Activated T-helper 1 cell treated with anti-CD3 and anti-CD28 coated beads, Interleukin-12 subunit alpha, Interleukin-12 subunit beta, Interleukin-2, Interleukin-4 antibody, amounts not matched to agents 30 ng/mL and 10 ng/mL and 1 ng/mL, durations not matched to agents 14 hours and 24 hours and 36 hours (primary cell): Measurements from ENCODE around the gene OIP5. TPM values are rescaled to one million over a fixed set of nuclear protein-coding genes. Genes with fewer than 3 reads are reported as not detected.
"Not testable (repeated sequence)": the region's sequence is repeated elsewhere in the genome, so short reads cannot be mapped to it uniquely, and the experiment has no call there.

ENCODE experiments used
- DNase-seq: peaks from one replicate; pipeline ENCODE4 v3.0.0; 2021; ENCODE audit warnings: low spot score
- H3K27ac Mint-ChIP-seq: one replicate; pipeline ENCODE4 v1.8.0; 2021; ENCODE audit warnings: mild to moderate bottlenecking, mixed read lengths
- H3K27me3 Mint-ChIP-seq: one replicate; pipeline ENCODE4 v1.8.0; 2022; ENCODE audit warnings: mild to moderate bottlenecking, moderate library complexity, mixed read lengths; ENCODE audit not compliant: insufficient read depth
- H3K36me3 Mint-ChIP-seq: one replicate; pipeline ENCODE4 v1.8.0; 2021; ENCODE audit warnings: low read depth, mixed read lengths
- H3K4me1 Mint-ChIP-seq: one replicate; pipeline ENCODE4 v1.8.0; 2021; ENCODE audit warnings: low read depth, mixed read lengths
- H3K4me3 Mint-ChIP-seq: one replicate; pipeline ENCODE4 v1.8.0; 2021; ENCODE audit warnings: mild to moderate bottlenecking, moderate library complexity, mixed read lengths
- H3K9me3 Mint-ChIP-seq: one replicate; pipeline ENCODE4 v1.8.0; 2021; ENCODE audit warnings: mixed read lengths
- intact Hi-C: fragments of 100-400 bp; cut with micrococcal nuclease; formaldehyde crosslinking; loops from one replicate; pipeline ENCODE4 v1.15.1; 2024
- total RNA-seq: library from RNA; stranded (reverse); gene quantifications from 2 replicates; pipeline ENCODE4 v1.2.3, GENCODE V29; 2022

OIP5 gene
- total RNA-seq, 1 donor from 2014 or later: 17.6 TPM

DNA sequence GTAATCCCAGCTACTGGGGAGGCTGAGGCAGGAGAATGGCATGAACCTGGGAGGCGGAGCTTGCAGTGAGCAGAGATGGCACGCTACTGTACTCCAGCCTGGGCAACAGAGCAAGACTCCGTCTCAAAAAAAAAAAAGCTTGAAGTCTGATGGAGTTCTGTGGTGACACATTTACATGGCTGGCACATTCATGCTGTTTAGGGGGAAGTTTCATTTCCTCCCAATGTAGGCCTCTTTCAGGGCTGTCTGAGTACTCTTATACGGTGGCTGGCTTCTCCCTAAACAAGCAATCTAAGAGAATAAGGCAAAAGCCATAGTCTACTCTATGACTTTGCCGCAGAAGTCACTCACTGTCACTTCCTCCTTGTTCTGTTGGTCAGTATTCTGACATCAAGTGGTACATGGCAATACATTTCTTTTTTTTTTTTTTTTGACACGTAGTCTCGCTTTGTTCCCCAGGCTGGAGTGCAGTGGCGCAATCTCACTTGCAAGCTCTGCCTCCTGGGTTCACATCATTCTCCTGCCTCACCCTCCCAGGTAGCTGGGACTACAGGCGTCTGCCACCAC is 41.2 kb downstream of the OIP5 start:
- peaks cover 40% of the 10 kb centered on the region for H3K36me3 Mint-ChIP-seq
- H3K4me1 Mint-ChIP-seq: peaks cover 39% of the 10 kb centered on the region
- intact Hi-C loops: no loop called here
- H3K9me3 Mint-ChIP-seq: no peaks in the 10 kb centered on the region
- H3K4me3 Mint-ChIP-seq: no peak overlapping the region
- no peak overlapping the region for H3K27ac Mint-ChIP-seq
- no peaks in the 10 kb centered on the region for H3K27me3 Mint-ChIP-seq
- no peak for DNase-seq

DNA sequence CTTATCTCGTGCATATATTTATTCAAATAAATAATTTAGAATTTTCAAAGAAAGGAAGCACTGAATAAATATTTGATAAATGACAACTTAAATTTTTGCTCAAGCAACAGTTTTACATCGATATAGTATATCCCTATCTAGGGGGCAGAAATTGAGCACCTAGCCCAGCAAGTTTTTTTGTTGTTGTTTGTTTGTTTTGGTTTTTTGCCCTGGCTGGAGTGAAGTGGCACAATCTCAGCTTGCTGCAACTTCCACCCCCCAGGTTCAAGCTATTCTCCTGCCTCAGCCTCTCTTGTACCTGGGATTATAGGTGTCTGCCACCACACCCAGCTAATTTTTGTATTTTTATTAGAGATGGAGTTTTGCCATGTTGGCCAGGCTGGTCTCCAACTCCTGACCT is 42.4 kb downstream of the OIP5 start:
- DNase-seq: no peak
- H3K4me1 Mint-ChIP-seq: peaks cover 42% of the 10 kb centered on the region
- H3K27ac Mint-ChIP-seq: no peak overlapping the region
- no peak overlapping the region for H3K4me3 Mint-ChIP-seq
- no peaks in the 10 kb centered on the region for H3K9me3 Mint-ChIP-seq
- intact Hi-C loops: no loop called here
- H3K36me3 Mint-ChIP-seq: peaks cover 45% of the 10 kb centered on the region
- no peaks in the 10 kb centered on the region for H3K27me3 Mint-ChIP-seq

DNA sequence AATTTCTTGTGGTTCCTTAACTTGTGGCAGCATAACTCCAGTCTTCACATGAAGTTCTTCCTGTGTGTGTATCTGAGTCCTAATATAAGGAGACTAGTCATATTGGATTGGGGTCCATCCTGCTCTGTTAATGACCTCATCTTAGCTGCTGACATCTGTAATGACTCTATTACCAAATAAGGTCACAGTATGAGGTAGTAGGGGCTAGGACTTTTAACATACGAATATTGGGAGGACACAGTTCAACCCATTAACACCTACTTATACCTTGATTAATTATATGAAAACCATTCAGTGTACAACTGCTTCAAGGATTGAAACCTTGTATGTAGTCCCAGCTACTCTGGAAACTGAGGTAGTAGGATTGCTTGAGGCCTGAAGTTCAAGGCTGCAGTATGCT is 43.9 kb downstream of the OIP5 start:
- H3K4me3 Mint-ChIP-seq: peak overlapping the region; percentile 46
- no peak overlapping the region for H3K27ac Mint-ChIP-seq
- H3K9me3 Mint-ChIP-seq: no peaks in the 10 kb centered on the region

DNA sequence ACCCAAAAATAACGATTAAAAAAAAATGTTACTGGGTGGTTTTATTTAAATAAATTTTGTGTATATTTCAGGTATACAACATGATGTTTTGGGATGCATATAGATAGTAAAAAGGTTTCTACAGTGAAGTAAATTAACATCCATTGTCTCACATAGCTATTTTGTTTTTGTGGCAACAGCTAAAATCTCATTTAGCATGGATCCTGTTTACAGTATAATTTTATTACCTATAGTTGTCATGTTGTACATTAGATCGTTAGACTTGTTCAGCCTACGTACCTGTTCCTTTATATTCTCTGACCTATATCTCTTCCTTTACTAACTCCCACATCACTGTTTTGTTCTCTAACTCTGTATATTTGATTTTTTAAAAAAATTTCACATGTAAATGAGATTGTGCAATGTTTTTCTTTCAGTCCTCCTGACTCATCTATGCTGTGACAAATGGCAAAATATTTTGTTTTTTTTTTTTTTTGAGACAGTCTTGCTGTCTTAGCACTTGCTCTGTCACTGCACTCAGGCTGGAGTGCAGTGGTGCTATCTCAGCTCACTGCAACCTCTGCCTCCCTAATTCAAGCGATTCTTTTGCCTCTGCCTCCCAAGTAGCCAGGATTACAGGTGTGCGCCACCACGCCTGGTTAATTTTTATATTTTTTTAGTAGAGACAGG is 45.6 kb downstream of the OIP5 start:
- Mint-ChIP-seq H3K4me1 (peaks cover 53% of the 10 kb centered on the region), H3K9me3 (no peaks in the 10 kb centered on the region), H3K27ac (peak overlapping the region; percentile 81), H3K27me3 (no peaks in the 10 kb centered on the region), H3K36me3 (peaks cover 49% of the 10 kb centered on the region), H3K4me3 (peak overlapping the region; percentile 71)
- intact Hi-C loops: no loop called here
- DNase-seq: no peak

More for the DNA sequence above, 43.9 kb downstream of the OIP5 start:
- Mint-ChIP-seq H3K36me3 (peaks cover 51% of the 10 kb centered on the region), H3K27me3 (no peaks in the 10 kb centered on the region), H3K4me1 (peaks cover 41% of the 10 kb centered on the region)
- DNase-seq: no peak
- intact Hi-C loops: no loop called here

DNA sequence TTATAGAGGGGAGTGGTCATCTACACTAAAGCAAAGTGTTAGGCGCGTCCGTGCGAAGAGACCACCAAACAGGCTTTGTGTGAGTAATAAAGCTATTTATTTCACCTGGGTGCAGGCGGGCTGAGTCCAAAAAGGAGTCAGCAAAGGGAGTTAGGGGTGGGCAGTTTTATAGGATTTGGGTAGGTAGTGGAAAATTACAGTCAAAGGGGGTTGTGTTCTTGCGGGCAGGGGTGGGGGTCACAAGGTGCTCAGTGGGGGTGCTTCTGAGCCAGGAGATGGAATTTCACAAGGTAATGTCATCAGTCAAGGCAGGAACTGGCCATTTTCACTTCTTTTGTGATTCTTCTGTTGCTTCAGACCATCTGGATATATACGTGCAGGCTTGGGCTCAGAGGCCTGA is 47.1 kb downstream of the OIP5 start:
- Mint-ChIP-seq H3K9me3 (no peaks in the 10 kb centered on the region), H3K27ac (peak overlapping the region; percentile 92), H3K36me3 (peaks cover 45% of the 10 kb centered on the region), H3K27me3 (no peaks in the 10 kb centered on the region), H3K4me3 (peak overlapping the region; percentile 97), H3K4me1 (peaks cover 53% of the 10 kb centered on the region)
- DNase-seq: no peak
- intact Hi-C loops: no loop called here

DNA sequence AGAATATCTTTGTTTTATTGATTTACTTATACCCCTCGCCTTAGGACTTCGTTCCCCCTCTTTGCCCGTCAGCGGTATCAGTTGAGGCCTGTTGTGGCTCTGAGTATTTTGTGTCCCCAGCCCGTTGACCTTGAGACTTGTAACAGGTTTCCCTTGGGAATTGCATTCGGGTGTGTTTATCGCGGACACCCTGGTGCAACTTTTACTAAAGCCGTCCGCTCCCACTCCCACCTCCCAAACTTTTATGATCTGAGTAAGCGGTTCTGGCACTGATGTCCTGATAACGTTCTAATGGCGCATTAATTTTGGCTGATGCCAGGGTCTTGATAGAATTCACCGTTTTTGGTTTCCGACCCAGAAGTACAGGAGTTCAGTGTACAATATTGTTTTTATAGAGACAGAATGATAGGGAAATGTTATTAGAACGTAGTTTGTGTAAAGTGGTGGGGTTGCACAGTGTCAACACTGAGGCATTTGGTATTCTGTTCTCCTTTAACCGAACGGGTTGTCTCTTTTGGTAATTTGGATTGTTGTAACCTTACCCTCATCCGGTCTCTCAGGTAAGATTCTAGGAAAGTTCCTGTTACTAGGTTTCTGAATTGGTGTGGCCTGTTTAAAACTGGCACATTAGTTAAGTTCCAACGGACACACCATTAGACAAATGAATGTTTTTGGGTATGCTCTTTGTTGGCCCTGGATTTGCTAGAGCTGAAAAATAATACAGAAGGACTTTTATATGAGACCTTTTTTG is 47.8 kb downstream of the OIP5 start:
- no peak for DNase-seq

DNA sequence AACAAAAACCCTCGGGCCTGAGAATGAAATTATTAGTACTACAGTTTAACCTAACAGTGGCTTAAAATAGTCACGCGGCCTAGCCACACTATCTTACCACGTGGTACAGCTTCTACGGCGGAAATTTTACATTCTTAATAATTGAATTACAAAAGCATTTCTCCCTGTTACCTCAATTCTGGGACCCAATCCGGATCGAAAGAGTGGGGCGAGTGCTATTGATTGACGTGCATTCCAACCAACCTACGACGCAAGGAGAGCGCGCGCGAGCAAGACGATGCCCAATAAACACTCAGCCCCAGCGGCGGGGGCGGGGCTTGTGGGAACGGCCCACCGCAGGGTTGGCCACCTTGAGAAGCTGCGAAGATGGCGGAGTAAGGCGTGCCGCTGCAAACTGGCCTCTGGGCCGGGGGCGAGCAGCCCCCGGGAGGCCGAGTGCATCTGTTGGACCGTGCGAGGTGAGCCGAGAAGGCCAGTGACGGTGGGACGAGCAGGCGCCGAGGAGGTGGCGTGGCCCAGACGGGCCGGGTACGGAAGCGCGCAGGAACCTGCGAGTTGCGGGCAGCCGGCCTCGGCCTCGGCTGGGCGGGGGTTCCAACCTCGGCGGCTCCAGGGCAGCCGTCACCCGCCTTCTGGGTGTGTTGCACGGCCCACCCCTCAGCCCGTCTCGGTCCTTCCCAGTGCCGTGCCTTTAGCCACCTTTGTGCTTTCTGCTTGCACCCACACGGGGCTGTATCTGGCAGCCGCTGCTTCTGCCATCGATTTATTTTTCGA is 48.6 kb downstream of the OIP5 start:
- H3K36me3 Mint-ChIP-seq: peaks cover 56% of the 10 kb centered on the region
- no peaks in the 10 kb centered on the region for H3K9me3 Mint-ChIP-seq
- peak; percentile 96 for DNase-seq
- H3K27me3 Mint-ChIP-seq: no peaks in the 10 kb centered on the region
- H3K4me3 Mint-ChIP-seq: peak overlapping the region; percentile 97
- peaks cover 51% of the 10 kb centered on the region for H3K4me1 Mint-ChIP-seq
- H3K27ac Mint-ChIP-seq: peak overlapping the region; percentile 92
- intact Hi-C loops: loop anchor here (1.0 to 5.0 kb wide), 8 partner anchors 48 to 442 kb away; partner anchors contain the start of genes CHP1, ITPKA, NDUFAF1 and NUSAP1

More for the DNA sequence above, 47.8 kb downstream of the OIP5 start:
- Mint-ChIP-seq H3K27ac (peak overlapping the region; percentile 92), H3K4me1 (peaks cover 53% of the 10 kb centered on the region), H3K9me3 (no peaks in the 10 kb centered on the region), H3K27me3 (no peaks in the 10 kb centered on the region), H3K36me3 (peaks cover 51% of the 10 kb centered on the region), H3K4me3 (peak overlapping the region; percentile 97)
- intact Hi-C loops: loop anchor here (1.0 to 5.0 kb wide), 6 partner anchors 118 to 442 kb away; partner anchors contain the start of genes ITPKA, NDUFAF1, RTF1 and SPINT1

DNA sequence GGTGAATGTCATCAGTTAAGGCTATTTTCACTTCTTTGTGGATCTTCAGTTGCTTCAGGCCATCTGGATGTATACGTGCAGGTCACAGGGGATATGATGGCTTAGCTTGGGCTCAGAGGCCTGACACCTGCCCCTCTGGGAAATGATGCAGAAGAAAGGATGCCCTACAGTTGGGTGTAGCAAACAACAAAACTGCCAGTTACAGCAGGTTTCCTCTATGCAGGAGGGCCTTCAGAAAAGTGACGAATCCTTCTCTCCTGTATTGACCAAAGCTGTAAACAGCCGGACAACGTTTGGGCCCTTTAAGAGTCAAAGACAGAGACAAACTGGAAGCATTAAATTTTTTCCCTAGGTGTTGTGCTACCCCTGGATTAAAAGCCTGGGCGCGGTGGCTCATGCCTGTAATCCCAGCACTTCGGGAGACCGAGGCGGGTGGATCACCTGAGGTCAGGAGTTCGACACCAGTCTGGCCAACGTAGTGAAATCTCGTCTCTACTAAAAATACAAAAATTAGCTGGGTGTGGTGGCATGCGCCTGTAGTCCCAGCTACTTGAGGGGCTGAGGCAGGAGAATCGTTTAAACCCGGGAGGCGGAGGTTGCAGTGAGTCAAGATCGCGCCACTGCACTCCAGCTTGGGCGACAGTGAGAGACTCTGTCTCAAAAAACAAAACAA is 49.3 kb downstream of the OIP5 start:
- H3K27me3 Mint-ChIP-seq, DNase-seq, H3K9me3 Mint-ChIP-seq: not testable (repeated sequence)
- intact Hi-C loops: loop anchor here (1.0 to 5.0 kb wide), 6 partner anchors 49 to 441 kb away; partner anchors contain the start of genes CHP1, ITPKA, NUSAP1 and OIP5
- H3K4me3 Mint-ChIP-seq: peak overlapping the region; percentile 97
- peak overlapping the region; percentile 91 for H3K27ac Mint-ChIP-seq
- H3K36me3 Mint-ChIP-seq: peaks cover 53% of the 10 kb centered on the region
- peaks cover 44% of the 10 kb centered on the region for H3K4me1 Mint-ChIP-seq

DNA sequence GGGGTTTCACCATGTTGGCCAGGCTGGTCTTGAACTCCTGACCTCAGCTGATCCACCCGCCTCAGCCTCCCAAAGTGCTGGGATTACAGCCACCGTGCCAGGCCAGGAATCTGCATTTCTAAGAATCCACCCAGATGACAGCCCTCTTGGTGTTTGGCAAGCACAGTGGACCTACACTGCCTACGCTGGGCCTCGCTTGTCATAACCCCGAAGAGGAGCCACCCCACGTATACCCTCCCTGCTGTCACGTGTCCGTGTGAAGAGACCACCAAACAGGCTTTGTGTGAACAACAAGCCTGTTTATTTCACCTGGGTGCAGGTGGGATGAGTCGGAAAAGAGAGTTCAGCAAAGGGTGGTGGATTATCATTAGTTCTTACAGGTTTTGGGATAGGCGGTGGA is 50.0 kb downstream of the OIP5 start:
- DNase-seq, H3K9me3 Mint-ChIP-seq, H3K27me3 Mint-ChIP-seq: not testable (repeated sequence)
- Mint-ChIP-seq H3K27ac (peak overlapping the region; percentile 91), H3K4me1 (peaks cover 41% of the 10 kb centered on the region), H3K4me3 (peak overlapping the region; percentile 97), H3K36me3 (peaks cover 47% of the 10 kb centered on the region)
- intact Hi-C loops: loop anchor here (5.0 kb wide), 4 partner anchors 135 to 440 kb away; partner anchors contain the start of genes ITPKA, RTF1 and SPINT1

DNA sequence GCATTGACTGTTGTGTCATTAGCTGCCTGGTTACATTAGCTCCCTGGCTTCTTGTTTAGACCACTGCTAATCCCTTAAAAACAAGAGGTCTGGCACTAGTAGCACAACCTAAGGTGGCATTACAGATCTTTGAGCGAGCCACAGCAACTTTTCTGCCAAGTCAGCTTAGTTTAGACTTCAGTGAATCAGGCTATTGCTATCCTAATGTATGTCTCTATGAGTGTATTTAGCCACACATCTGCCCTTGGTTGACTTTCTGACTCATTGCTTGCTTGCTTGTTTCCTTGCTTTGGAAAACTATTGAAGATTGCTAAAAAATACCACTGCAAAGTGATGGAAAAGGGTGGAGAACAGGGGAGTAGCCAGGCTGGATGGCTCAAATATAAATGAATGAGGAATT is 51.2 kb downstream of the OIP5 start:
- peak overlapping the region; percentile 41 for H3K27ac Mint-ChIP-seq

DNA sequence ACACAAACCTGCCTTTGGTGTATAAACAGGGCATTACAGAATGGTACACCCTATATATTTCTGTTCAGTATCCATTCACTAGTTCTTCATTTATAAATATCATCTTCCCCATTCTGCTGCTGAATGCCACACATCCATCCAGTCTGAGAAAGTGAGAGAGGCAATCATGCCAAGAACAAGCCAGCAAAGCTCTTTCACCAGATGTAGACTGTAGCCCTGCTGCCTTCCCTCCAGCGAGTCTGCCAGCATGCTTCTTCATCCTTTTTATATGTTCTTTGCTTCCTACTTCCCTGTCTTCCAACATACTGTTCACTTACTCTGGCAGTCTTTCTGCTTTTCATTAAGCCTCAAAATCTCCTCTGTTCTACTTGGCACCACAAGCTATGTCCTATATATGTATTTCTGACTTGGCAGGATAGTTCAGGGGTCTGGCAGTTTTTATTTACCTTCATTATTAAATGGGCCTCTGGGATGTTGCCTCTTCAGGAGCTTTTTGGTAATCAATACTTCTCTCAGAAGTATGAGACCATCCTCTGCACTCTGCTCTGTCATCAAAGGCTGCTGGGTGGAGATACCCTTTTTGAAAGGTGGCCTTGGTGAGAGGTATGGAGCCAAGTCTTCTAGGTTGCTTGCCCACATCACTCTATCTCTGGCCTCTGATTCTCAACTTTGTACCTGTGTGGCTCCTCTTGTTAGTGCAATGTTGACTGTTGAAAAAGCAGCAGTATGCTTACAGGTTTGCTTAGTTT is 52.7 kb downstream of the OIP5 start:
- Mint-ChIP-seq H3K27ac (peak overlapping the region; percentile 10), H3K4me3 (no peak overlapping the region), H3K9me3 (no peaks in the 10 kb centered on the region), H3K27me3 (no peaks in the 10 kb centered on the region), H3K36me3 (peaks cover 37% of the 10 kb centered on the region), H3K4me1 (peaks cover 26% of the 10 kb centered on the region)
- intact Hi-C loops: loop anchor here (5.0 kb wide), 4 partner anchors 138 to 437 kb away; partner anchors contain the start of genes ITPKA, RTF1 and SPINT1
- DNase-seq: no peak

More for the DNA sequence above, 51.2 kb downstream of the OIP5 start:
- no peak for DNase-seq
- H3K27me3 Mint-ChIP-seq: no peaks in the 10 kb centered on the region
- intact Hi-C loops: loop anchor here (5.0 kb wide), 4 partner anchors 136 to 439 kb away; partner anchors contain the start of genes ITPKA, RTF1 and SPINT1
- H3K36me3 Mint-ChIP-seq: peaks cover 47% of the 10 kb centered on the region
- peaks cover 39% of the 10 kb centered on the region for H3K4me1 Mint-ChIP-seq
- H3K4me3 Mint-ChIP-seq: no peak overlapping the region
- H3K9me3 Mint-ChIP-seq: no peaks in the 10 kb centered on the region
